WI38 (cell line): ENCODE measurements around the gene RPS29.

Experiments used
- H3K4me3 ChIP-seq: 2 replicates; pipeline ENCODE4 v1.5.1; 2011; ENCODE audit warnings: low read depth, mild to moderate bottlenecking, control low read depth, low read length
- TF ChIP-seq, protein P1 (sequence below): IDR thresholded peaks from 2 replicates; pipeline ENCODE4 v1.5.1; 2012; ENCODE audit warnings: low read depth, mild to moderate bottlenecking, control low read depth, low read length

RPS29 gene

DNA sequence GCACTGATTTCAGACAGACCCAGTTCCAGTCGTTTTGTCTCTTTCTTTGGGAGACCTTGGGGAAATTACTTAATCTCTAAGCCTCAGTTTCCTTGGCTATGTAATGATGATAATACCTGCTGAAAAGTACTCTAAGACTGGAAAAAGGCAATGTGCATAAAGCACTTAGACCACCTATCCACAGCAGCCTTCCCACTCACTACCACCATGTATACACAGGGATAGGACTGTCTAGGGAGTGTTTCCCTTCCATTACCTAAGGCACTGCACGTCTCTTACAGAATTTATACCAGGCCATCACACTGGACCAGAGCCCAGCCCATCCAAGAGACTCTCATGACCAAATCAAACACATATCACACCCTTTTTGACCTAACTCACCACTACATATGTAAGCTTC lies 6.3 kb downstream of the RPS29 start:
- TF ChIP-seq, protein P1, sequence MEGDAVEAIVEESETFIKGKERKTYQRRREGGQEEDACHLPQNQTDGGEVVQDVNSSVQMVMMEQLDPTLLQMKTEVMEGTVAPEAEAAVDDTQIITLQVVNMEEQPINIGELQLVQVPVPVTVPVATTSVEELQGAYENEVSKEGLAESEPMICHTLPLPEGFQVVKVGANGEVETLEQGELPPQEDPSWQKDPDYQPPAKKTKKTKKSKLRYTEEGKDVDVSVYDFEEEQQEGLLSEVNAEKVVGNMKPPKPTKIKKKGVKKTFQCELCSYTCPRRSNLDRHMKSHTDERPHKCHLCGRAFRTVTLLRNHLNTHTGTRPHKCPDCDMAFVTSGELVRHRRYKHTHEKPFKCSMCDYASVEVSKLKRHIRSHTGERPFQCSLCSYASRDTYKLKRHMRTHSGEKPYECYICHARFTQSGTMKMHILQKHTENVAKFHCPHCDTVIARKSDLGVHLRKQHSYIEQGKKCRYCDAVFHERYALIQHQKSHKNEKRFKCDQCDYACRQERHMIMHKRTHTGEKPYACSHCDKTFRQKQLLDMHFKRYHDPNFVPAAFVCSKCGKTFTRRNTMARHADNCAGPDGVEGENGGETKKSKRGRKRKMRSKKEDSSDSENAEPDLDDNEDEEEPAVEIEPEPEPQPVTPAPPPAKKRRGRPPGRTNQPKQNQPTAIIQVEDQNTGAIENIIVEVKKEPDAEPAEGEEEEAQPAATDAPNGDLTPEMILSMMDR = no peak
- H3K4me3 ChIP-seq = no peak overlapping the region

DNA sequence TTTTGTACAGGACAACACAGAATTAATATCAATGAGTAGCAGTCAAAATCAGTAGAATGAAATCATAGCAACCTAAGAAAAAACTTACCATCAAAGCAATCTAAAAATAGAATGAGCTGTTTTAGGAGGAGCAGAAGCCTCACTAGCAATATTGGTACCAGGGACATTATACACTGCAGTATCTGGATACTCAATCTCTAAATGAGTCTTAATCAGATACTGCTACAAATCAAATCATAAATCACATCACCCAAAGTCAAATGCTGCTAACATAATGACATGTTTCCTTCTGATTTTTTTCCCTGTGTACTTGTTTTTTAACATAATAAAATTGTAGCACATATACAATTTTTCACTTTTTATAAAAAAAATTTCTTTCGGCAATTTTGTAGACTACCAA lies 8.0 kb downstream of the RPS29 start:
- no peak overlapping the region for H3K4me3 ChIP-seq
- TF ChIP-seq, protein P1 = no peak

DNA sequence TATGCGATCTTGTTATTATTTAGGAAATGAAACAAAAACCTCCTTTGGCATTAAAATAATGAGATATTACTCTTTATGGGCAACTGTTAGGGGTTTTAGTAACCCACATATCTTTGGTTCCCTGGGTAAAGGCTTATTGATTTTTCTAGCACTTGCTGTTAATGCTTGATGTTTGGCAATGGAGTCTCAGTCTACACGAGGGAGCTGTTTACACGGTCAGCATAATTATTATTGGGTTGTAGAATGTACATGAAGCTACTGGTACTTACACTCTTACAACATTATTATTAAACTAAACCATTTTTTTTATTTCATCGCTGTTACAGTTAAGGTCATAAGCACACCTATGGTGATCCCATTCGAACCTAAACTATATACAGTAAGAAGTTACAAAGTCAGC lies 12.1 kb downstream of the RPS29 start:
- no peak overlapping the region for H3K4me3 ChIP-seq
- TF ChIP-seq, protein P1 = no peak

DNA sequence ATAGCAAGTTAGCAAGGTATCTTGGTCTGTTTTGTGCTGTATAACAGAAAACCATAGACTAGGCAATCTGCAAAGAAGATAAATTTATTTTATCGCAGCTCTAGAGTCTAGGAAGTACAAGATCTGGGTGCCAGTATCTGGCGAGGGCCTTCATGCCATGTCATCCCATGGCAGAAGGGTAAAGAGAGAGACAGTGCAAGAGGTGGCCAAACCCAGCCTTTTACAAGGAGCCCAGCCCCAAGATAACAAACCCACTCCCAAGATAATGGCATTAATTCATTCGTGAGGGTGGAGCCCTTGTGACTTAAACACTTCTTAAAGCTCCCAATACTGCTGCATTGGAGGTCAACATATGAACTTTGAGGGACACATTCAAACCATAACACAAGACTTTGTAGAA lies 16.9 kb downstream of the RPS29 start:
- TF ChIP-seq, protein P1 = no peak

DNA sequence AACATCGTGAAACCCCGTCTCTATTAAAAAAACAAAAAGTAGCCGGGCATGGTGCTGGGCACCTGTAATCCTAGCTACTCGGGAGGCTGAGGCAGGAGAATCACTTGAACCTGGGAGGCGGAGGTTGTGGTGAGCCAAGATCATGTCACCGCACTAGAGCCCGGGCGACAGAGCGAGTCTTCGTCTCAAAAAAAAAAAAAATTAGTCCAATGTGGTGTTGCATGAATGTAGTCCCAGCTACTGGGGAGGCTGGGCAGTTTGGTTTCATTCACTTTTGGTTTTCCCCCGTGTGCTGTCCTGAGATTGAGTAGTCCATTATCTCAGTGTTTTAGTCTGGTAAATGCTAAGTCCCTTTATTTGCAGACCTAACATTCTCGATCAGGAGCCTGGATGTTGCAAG lies 19.5 kb downstream of the RPS29 start:
- TF ChIP-seq, protein P1 = no peak
- no peak overlapping the region for H3K4me3 ChIP-seq

More for the DNA sequence above, 16.9 kb downstream of the RPS29 start:
- H3K4me3 ChIP-seq = no peak overlapping the region

DNA sequence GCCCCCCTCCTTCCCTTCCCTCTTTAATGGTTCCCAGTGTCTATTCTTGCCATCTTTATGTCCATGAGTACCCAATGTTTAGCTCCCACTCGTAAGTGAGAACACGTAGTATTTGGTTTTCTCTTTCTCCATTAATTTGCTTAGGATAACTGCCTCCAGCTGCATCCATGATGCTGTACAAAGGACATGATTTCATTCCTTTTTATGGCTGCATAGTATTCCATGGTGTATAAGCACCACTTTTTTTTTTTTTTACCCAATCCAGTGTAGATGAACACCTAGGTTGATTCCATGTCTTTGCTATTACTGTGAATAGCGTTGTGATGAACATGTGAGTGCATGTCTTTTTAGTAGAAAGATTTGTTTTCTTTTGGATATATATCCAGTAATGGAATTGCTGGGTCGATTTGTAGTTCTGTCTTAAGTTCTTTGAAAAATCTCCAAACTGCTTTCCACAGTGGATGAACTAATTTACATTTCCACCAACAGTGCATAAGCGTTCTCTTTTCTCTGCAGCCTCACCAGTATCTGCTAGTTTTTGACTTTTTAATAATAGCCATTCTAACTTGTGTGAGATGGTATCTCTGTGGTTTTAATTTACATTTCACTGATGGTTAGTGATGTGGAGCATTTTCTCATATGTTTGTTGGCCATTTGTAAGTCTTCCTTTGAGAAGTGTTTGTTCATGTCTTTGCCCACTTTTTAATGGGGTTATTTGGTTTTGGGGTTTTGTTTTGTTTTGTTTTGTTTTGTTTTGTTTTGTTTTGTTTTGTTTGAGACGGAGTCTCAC lies 26.0 kb downstream of the RPS29 start:
- no peak overlapping the region for H3K4me3 ChIP-seq
- TF ChIP-seq, protein P1 = no peak

GRCh38 chr14:49553892-49554291 lies 32.3 kb downstream of the RPS29 start:
- TF ChIP-seq, protein P1 = no peak
- no peak overlapping the region for H3K4me3 ChIP-seq
